Breast epithelium (tissue), 3 donors: ENCODE data around the gene AOC3.

Source experiments
- CTCF ChIP-seq, 3 donors: fragments of 450-650 bp; IDR thresholded peaks; one replicate each; pipeline ENCODE4 v1.5.1; 2016 to 2017; ENCODE audit warnings: antibody characterized with exemption in 3 of 3, mild to moderate bottlenecking in 3 of 3, moderate library complexity in 3 of 3
- POLR2A ChIP-seq: fragments of 450-650 bp; IDR thresholded peaks from one replicate; pipeline ENCODE4 v1.6.1; 2016; ENCODE audit warnings: antibody characterized with exemption, mild to moderate bottlenecking, moderate library complexity

DNA sequence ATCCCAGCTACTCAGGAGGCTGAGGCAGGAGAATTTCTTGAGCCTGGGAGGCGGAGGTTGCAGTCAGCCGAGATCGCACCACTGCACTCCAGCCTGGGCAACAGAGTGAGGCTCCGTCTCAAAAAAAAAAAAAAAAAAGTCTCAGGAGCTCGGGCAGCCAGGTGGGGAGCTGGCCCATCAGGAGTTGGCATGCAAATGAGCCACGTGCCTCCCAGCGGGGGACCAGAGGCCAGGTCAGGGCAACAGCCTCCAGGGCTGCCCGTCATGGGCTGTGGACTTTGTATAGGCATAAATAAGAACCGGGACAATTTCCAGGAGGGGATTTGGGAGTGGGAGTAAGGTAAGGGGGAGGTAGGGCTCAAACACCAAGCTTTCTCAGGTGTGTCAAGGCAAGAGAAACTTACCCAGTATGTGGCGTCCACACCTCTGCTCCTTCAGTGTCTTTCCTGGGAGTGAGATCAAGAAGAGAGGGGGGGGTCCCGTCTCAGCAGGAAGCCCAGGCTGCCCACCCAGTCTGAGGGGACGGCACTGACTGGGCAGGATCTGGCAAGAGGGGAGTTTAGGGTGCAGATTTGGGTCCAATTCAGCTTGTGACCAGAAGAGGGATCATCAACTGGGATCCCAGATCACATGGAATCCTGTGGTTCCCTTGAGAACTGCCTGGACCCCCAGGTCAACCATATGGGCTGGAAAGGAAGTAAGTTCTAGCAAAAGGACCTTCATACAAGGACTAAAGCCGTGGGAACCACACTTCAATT, 27.3 kb downstream of the AOC3 start:
- TF ChIP-seq CTCF (IDR thresholded peaks at IDR 0.05), result no peak
- no peak for TF ChIP-seq POLR2A
